HG02623 (cell line): ENCODE measurements around the gene RREB1.

Experiments used
- ATAC-seq: cut with Tn5 transposase; IDR thresholded peaks from one replicate; pipeline ENCODE4 v1.9.1; 2021; ENCODE audit warnings: moderate library complexity; ENCODE audit not compliant: unreplicated experiment

RREB1 gene

DNA sequence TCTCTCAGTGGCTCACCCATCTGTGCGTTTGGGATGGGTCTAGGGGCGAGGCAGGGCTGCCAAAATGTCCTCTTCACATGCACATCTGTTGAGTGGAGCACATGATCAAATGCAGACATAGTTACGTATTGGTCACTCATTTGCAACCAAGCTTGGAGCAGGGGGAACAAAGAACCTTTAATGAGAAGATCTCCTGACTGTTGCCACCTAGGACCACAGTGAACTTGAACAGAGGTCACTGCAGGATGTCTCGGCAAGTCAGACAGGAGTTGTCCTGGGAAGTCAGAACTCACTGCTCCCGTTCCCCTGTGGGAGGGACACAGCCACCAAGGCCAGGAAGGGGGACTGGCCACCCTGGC is 131.8 kb downstream of the RREB1 start:
- ATAC-seq, result no peak

DNA sequence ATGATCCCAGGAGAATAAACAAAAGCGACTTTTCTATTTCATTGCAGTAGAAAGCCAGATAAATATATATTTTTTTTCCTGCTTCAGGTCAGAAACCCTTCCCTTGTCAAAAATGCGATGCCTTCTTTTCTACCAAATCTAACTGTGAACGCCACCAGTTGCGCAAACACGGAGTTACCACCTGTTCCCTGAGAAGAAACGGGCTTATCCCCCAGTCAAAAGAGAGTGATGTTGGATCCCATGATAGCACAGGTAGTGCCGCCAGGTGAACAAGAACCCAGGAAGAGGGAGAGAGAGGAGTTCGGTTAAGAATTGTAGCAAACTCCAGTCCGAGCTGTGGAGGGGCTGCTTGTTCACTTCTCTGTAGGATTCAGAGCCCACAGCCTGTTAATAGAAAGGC is 132.6 kb downstream of the RREB1 start:
- no peak for ATAC-seq

- ATAC-seq, result no peak
These were observed 133.4 kb downstream of the RREB1 start for GRCh38 chr6:7241160-7241559.

- ATAC-seq, result no peak
These were observed 134.2 kb downstream of the RREB1 start for GRCh38 chr6:7241709-7242645.

GRCh38 chr6:7242835-7243178 is 135.0 kb downstream of the RREB1 start:
- no peak for ATAC-seq

GRCh38 chr6:7243179-7243981 is 135.6 kb downstream of the RREB1 start:
- ATAC-seq, result no peak

- ATAC-seq, result no peak
These were observed 138.1 kb downstream of the RREB1 start for GRCh38 chr6:7245668-7246393.

- no peak for ATAC-seq
These were observed 138.8 kb downstream of the RREB1 start for GRCh38 chr6:7246401-7247178.

DNA sequence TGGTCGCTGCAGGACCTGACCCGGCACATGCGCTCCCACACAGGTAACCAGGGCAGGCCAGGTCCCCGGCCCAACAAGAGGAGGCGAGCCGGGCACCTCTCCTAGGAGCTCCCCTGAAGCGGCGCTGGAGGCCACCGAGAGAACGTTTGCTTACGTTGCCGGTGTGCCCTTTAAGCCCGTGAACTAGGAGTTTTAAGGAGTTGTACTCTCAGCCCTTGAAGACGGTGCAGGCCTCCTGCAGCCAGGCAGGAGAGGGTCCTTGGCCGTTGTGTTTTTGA is 139.4 kb downstream of the RREB1 start:
- no peak for ATAC-seq

DNA sequence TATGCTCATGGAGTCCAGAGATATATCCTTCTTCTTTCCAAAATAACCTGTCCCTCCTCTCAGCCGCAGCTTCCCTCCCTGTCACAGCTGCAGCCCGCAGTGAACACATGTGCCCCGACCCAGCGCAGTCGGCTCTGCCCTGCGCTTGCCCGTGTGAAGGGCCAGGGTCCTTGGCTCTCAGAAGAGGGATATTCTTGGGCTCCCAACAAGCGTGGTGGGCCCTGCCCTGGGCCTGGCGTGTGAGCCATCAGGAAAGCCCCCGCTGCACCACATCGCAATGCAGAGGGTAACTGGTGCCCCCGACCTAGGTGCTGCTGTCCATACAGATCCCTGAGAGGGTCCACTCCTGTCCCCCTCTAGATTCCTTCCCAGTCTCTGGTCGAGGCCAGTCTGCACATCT is 140.1 kb downstream of the RREB1 start:
- ATAC-seq, result no peak

DNA sequence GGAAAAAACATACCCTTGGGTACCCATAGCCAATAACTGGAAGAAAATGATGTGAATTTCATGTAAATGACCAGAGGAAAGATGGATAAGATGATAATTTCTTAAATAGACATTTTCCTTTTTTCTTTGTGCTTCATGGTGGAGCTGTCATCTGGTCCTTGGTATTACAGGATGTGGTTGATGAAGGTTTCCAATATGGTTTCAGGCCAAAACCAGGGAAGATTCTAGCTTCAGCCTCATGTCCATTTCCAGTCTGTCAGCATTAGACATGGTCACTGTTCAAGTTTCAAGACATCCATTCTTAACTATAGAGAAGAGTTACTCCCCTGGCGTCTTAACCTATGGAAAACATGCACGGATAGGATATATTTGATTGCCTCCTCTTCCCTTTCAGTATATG is 141.6 kb downstream of the RREB1 start:
- no peak for ATAC-seq

GRCh38 chr6:7249946-7250643 is 142.3 kb downstream of the RREB1 start:
- ATAC-seq, result no peak

DNA sequence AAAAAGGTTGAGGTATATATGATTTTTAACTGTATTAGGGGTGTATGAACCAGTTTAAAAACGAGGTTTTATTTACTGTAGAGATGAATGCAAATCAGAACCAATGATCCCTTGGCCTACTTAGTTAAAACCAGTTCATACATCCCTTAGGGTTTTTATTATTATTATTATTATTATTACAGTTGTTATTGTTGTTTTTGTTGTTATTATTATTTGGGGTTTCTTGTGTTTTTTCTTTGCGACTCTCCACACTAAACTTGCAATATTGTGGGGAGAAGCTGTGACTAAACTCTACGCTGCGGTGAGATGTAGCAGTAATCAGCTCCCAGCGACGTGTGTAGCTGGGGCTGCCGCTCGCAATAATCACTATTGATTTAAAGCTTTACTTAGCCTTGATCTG is 143.1 kb downstream of the RREB1 start:
- no peak for ATAC-seq

DNA sequence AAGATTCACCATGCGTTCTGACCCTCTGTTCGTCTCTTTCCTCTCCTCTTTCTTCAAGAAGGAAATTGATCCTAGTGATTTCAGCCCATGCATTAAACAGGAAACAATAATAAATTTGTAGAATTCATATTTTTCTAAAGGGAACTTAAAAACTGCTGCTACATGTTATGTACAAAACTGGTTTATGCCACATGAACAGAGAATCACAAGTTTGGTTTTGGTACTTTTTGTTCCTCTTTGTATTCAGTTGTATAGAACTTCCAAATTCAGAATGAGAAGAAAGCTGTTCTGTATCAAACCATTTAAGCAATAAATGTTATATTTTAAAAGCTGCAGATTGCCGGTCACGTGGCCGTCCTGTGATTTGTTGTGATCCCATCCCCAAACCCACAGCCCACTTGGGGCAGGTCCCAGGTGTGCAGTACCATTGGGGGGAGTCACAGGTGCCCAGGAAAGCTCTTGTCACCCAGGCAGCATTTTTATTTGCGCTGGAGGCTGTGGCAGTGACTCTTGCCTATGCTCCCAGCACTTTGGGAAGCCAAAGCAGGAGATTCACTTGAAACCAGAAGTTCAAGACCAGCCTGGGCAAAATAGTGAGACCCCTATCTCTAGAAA is 144.0 kb downstream of the RREB1 start:
- ATAC-seq, result no peak

DNA sequence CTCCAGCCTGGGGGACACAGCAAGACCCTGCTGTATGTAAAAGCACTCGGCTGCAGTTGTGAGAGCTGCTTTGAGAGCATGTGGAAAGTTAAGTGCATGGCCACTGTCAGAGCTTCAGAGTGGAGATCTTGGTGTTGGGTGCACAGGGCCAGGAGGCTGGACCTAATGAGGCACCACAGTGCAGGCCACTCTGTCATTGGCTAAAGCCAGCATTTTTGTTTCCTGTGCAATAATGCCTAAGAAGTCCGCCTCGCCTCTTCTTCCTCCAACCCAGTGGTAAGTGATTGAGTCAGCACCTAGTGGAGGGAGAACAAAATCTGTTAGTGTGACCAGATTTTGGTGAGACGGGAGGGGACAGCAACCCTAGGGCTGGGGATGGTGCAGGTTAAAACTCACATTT is 144.6 kb downstream of the RREB1 start:
- no peak for ATAC-seq

DNA sequence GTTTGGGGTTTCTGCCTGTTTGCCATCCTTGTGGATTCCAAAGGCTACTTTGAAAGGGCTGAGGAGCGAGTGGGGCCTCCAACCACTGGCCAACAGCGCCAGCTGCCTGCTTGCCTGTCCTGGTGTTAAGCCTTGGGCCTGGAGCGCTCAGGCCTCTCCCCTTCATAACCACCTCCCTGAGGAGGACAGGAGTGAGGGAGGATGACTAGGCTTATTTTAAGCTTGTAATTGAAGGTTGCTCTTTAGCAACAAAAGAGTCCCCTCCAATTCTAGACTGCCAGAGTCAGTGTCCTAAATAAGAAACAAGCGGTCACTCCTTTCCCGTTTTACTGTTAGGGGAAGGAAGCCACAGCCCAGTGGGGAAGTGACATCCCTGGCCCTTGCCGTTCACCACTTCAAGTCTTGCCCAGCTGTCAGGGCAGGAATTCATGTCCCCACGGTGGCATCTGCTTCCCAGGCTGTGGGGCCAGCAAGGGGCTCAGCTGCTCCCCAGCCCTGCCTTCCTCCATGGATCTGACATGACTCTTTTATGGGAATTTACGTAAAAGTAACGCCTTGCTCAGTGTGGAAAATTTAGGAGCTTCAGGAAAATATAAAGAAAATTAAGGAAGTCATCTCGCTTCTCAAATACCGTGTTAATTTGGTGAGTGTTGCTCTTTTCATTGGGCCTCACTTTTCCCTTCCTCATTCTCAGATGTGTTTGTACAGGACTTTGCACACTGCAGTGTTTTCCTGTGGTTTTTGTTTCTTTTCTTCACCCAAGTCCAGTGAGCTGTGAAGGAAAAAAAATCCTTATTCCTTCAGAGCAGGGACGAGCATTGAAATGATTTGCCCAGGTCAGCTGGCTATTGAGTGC is 147.4 kb downstream of the RREB1 start:
- no peak for ATAC-seq

DNA sequence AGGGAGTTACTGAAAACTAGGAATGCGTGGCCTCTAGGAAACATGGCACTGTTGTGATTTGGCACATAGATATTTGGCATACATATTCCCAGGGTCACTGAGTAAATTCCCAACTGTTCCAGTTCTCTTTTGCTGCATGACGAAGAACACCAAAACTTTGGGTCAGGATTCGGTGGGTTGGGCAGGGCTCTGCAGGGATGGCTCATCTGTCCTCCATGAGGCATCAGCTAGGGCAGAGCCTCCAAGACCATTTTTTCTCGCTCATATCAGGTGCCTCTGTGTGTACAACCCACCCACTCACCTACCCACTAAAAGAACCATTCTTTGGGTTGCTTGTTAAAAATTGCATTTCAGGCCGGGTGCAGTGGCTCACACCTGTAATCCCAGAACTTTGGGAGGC is 148.2 kb downstream of the RREB1 start:
- ATAC-seq, result no peak

DNA sequence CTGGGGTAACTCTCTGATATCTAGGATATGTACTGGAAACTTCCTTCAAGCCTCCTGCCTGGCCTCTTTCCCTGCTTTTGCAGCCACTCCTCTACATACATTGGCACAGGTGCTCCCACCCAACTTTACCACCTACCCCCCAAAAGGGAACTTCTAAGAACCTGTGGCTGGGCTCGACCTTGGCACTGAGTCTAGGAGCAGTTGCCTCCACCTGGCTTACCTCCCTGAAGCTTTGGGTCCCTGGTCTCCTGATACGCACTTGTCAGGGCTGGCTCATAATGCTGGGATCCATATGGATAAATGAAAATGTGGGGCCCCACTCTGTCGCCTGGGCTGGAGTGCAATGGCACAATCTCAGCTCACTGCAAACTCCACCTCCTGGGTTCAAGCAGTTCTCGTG is 149.0 kb downstream of the RREB1 start:
- no peak for ATAC-seq
